Measurements from ENCODE around the gene SNRPE. TPM values are rescaled to one million over a fixed set of nuclear protein-coding genes. Genes with fewer than 3 reads are reported as not detected.

Gene SNRPE
- total RNA-seq, 1 experiment from 2014 or later, result 224 TPM

- DNase-seq, result no peak
- Mint-ChIP-seq H3K4me1 (ENCODE audit: low read depth, unreplicated experiment) (no peaks in the 10 kb centered on the region), H3K27ac (ENCODE audit: unreplicated experiment) (no peak overlapping the region), H3K27me3 (ENCODE audit: unreplicated experiment) (no peaks in the 10 kb centered on the region), H3K9me3 (ENCODE audit: low read depth, unreplicated experiment) (no peaks in the 10 kb centered on the region), H3K36me3 (ENCODE audit: insufficient read depth, unreplicated experiment) (no peaks in the 10 kb centered on the region), H3K4me3 (ENCODE audit: low read depth, unreplicated experiment) (no peak overlapping the region)
- intact Hi-C loops (cut with micrococcal nuclease; ENCODE audit: unreplicated experiment), result loop anchor here (10.0 kb wide), 1 partner anchor 64 kb away; no protein-coding TSS in a partner anchor
- no peak for TF ChIP-seq CTCF (IDR thresholded peaks at IDR 0.05; ENCODE audit: unreplicated experiment)
- no TSS peak for BruUV-seq (replicated peaks)
- CTCF ChIA-PET, result no interaction called here
Measured at GRCh38 chr1:203880606-203881005, 19.2 kb downstream of the SNRPE start.

GRCh38 chr1:203888807-203889251 lies 27.4 kb downstream of the SNRPE start:
- no TSS peak for BruUV-seq (replicated peaks)
- H3K36me3 Mint-ChIP-seq (ENCODE audit: insufficient read depth, unreplicated experiment), result peaks cover 4% of the 10 kb centered on the region
- H3K9me3 Mint-ChIP-seq (ENCODE audit: low read depth, unreplicated experiment), result no peaks in the 10 kb centered on the region
- peaks cover 15% of the 10 kb centered on the region for H3K4me1 Mint-ChIP-seq (ENCODE audit: low read depth, unreplicated experiment)
- CTCF ChIA-PET, result interaction anchor here (0.6 kb wide), 1 partner anchor 54 kb away, joined by 4 read pairs; no protein-coding TSS in a partner anchor
- TF ChIP-seq CTCF (IDR thresholded peaks at IDR 0.05; ENCODE audit: unreplicated experiment), result no peak
- peak overlapping the region; percentile 82 for H3K27ac Mint-ChIP-seq (ENCODE audit: unreplicated experiment)
- H3K4me3 Mint-ChIP-seq (ENCODE audit: low read depth, unreplicated experiment), result no peak overlapping the region
- intact Hi-C loops (cut with micrococcal nuclease; ENCODE audit: unreplicated experiment), result loop anchor here (10.0 kb wide), 1 partner anchor 56 kb away; no protein-coding TSS in a partner anchor
- H3K27me3 Mint-ChIP-seq (ENCODE audit: unreplicated experiment), result no peaks in the 10 kb centered on the region
- no peak for DNase-seq

GRCh38 chr1:203891950-203892349 lies 30.6 kb downstream of the SNRPE start:
- H3K36me3 Mint-ChIP-seq (ENCODE audit: insufficient read depth, unreplicated experiment), result peaks cover 4% of the 10 kb centered on the region
- H3K27ac Mint-ChIP-seq (ENCODE audit: unreplicated experiment), result no peak overlapping the region
- CTCF ChIA-PET, result no interaction called here
- peaks cover 4% of the 10 kb centered on the region for H3K9me3 Mint-ChIP-seq (ENCODE audit: low read depth, unreplicated experiment)
- no peaks in the 10 kb centered on the region for H3K27me3 Mint-ChIP-seq (ENCODE audit: unreplicated experiment)
- intact Hi-C loops (cut with micrococcal nuclease; ENCODE audit: unreplicated experiment), result no loop called here
- no peak for TF ChIP-seq CTCF (IDR thresholded peaks at IDR 0.05; ENCODE audit: unreplicated experiment)
- peaks cover 15% of the 10 kb centered on the region for H3K4me1 Mint-ChIP-seq (ENCODE audit: low read depth, unreplicated experiment)
- BruUV-seq (replicated peaks), result no TSS peak
- DNase-seq, result no peak
- no peak overlapping the region for H3K4me3 Mint-ChIP-seq (ENCODE audit: low read depth, unreplicated experiment)

- CTCF ChIA-PET, result no interaction called here
Measured at GRCh38 chr1:203898458-203899352, 37.3 kb downstream of the SNRPE start.

More at GRCh38 chr1:203898458-203899352, 37.3 kb downstream of the SNRPE start:
- peaks cover 4% of the 10 kb centered on the region for H3K9me3 Mint-ChIP-seq (ENCODE audit: low read depth, unreplicated experiment)
- no peak for DNase-seq
- intact Hi-C loops (cut with micrococcal nuclease; ENCODE audit: unreplicated experiment), result no loop called here
- no TSS peak for BruUV-seq (replicated peaks)
- no peak for TF ChIP-seq CTCF (IDR thresholded peaks at IDR 0.05; ENCODE audit: unreplicated experiment)
- no peak overlapping the region for H3K27ac Mint-ChIP-seq (ENCODE audit: unreplicated experiment)
- no peak overlapping the region for H3K4me3 Mint-ChIP-seq (ENCODE audit: low read depth, unreplicated experiment)
- peaks cover 3% of the 10 kb centered on the region for H3K4me1 Mint-ChIP-seq (ENCODE audit: low read depth, unreplicated experiment)
- no peaks in the 10 kb centered on the region for H3K36me3 Mint-ChIP-seq (ENCODE audit: insufficient read depth, unreplicated experiment)
- H3K27me3 Mint-ChIP-seq (ENCODE audit: unreplicated experiment), result no peaks in the 10 kb centered on the region
